GM19468 (cell line): ENCODE data around the gene COPS8.

ENCODE experiments used
- ATAC-seq: cut with Tn5 transposase; IDR thresholded peaks from one replicate; pipeline ENCODE4 v1.9.1; 2021; ENCODE audit warnings: mild to moderate bottlenecking, moderate library complexity, moderate number of reproducible peaks; ENCODE audit not compliant: unreplicated experiment; ENCODE audit errors: extremely low read depth

COPS8 gene

DNA sequence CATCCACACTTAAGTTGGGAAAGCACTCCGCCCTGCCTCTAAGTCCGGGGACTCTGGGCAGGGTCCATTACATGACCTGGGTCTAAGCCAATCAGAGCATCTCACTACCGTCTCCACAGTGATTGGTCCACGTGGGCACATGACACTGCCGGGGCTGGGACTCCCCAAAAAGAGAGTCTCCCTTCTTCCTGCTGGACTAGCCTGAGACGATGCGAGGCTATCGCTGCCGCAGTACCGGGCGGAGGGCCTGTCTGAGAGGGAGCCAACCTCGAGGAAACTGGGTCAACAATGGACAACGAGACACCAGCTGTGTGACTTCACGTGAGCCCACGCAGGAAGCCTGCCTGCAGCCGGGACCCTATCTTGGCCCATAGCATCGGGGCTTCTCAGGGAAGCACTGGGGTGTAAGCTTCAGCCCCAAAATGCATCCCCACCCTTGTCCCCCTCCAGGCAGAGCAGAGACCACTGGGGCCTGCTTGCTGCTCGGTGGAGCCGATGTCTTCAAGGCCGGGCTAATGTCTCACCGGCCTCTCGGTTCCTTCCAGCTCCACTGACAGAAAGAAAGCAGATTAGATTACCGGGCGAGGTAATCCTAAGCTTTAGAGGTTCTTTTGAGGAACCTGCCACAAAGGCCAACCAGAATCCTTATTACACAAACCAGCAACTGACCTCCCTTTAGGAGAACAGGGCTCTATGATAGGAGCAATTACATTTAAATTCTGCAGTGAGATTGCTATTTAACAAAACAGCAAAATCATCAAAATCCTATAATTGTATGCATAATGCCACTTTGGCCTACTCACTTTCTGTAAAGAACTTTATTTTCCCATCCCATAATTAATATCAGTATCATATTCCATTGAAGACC is 21.3 kb upstream of the COPS8 start:
- no peak for ATAC-seq

DNA sequence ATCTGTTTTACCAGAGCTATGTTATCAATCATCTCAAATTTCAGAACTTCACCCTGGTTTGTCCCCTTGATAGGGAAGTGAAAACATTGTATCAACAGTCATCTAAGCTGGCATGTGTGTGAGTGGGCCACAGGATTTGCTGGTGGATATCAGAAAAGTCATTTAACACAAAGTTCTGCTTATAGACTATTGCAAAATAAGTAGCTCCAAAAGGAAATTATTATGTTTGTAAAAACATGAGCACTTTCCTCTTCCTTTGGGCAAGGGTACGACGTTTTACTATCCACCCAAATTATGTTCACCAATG is 20.7 kb upstream of the COPS8 start:
- no peak for ATAC-seq

DNA sequence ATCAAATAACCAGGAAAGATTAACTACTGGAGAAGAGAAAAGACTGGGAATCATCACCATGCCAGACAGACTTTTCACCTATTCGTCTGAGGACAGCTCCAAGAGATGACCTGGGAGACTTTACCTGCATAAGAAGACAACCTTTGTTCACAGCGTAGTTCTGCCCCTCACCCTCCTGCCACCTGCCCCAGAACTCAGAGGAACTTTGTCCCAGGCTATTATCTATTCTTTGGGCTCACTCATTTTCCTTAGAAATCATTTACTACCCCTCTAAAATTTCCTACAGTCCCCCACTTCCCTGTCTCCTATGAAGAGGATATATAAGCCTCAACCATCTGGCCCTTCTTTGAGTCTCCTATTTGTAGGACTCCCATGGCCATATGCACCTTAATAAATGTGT is 19.3 kb upstream of the COPS8 start:
- no peak for ATAC-seq

DNA sequence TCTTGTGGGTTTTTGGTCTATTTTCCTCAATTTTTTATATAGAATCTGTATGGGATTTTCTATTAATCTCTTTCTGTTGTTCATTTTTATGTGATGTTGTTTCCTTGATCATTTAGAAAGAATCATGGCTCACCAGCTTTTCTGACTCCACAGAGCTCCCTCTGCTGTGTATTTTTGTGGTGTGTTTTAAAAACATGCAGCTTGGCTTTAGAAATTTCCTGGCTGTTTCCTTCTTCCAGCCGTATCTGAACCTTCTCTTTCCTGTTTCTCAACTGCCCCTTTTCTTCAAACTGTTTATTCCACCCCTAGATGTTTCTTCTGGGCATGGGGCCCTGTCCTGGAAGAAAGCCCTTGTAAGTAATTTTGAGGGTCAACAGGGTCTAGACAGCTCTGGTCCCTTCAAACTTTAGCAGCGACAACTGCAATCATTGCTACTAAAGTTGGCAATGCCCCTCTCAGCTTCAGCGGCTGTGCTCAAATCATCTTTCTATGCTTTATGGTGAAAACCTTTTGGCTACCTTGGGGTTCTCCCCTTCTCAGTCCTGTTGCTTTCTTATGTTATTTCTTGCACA is 17.6 kb upstream of the COPS8 start:
- ATAC-seq: no peak

DNA sequence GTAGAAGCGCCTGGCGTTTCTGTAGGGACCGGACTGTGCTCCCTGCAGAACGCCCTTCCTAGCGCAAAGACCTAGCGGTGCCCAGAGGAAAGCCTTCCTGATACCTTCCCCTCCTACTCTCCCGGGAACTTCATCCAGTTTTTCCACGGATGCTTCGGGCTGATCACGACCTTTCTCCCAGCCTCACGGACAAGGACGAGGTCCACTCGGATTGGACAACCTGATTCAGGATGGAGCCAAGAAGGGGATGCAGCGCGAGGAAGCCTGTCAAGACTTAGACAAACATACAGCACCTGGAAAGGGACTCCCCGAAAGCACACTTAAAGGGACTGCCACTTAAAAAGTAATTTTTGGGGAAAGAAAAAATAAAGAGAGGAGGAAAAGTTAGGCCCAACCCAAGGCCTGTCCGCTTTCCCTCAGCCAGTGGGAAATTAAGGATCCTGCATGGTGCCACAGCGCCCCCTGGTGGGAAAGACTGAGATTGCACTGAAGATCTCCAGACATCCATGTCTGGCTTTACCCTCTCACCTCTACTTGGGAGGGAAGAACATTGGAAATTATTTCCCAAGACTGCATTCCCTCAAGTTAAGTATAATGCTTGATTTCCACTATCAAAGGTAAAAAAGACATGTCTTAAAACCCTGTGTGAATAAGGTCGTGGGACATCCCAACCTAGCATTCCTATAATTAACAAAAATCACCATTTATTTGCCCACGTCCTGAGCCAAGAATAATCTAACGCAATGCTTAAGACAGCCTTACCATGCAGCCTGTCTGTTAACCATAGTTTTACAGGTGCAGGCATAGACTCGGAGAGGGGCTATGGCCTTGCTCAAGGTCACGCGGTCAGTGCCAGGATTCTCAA is 13.4 kb upstream of the COPS8 start:
- ATAC-seq: no peak

DNA sequence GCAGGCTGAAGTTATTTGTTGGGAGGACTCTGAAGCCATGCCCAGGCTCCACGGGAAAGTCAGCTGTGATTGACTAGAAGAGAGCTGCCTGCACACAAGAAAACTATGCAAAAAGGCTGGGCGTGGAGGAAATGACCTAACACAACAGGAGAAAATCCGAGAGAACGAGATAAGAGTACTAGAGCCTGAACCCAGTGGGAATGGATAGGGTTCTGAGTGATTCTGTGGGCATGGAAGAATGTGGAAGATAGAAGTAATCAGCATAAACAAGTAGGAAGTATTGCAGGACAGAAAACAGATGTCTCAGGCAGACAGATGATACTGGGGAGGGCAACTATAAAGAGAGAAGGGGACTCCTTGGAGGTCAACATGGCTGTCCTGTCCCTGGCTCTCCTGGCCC is 12.1 kb upstream of the COPS8 start:
- ATAC-seq: no peak

DNA sequence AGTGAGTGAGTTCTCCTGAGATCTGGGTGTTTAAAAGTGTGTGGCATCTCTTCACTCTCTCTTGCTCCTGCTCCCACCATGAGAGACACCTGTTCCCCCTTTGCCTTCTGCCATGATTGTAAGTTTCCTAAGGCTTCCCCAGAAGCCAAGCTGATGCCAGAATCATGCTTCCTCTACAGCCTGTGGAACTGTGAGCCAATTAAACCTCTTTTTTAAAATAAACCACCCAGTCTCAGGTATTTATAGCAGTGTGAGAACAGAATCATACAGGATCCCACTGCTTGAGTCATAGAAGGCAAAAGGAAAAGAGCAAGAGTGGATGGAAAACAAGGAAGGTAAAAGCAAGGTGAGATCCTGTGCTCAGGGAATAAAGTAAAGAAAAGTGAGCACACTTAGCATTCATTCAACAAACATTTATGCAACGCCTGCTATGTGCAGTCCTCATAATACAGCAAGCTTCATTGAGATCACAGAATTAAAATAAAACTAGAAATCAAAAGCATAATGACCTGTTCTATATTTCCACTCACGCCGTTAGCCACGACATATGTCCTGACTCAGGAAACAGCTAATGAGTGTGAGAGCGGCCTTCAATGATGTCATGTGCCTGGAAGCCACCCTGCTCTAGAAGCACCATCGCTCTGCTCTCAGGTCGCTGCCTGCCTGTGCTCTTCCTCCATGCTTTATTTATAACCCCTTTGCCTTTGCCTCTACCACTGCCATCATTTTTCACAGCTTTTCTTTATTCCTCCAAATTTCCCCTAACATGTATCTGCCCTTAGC is 11.3 kb upstream of the COPS8 start:
- no peak for ATAC-seq

DNA sequence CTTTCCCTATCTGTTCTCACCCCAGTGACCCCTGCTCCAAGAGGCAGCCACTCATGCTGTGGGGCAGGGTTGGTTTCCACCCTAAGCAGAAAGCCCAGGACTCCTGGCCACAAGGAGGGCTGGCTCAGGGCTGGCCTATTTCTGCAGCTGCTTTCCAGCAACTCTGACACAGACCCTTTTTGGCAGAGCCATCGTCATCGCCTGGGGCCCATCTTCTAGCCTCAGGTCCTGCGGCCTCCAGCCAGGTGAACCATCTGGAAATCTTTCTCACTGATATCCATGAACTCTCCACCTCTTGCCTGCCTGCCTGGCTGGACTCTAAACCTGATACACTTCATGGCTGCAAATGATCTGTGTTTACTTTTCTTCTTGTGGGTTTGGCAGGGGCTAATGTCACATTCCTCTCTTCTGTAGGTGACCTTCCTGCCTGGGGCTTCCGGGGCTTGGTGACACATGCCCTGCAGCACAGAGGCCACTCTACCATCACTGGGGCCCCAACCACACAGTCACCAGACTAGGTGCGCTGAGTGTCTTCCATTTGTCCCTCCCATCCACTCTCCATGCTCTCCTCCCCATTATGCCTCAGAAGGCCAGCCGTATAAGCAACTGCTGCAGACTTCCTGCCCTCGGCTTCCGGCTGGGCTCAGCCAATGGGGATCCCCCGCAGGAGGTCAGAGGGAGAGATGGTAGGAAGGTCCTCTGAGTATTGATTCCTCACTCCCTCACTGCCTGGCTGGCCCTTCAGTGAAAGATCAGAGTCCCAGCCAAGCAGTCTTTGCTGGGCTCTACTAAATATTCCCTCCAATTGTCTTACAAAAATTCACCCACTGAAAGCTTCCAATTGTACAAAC is 9.7 kb upstream of the COPS8 start:
- no peak for ATAC-seq

DNA sequence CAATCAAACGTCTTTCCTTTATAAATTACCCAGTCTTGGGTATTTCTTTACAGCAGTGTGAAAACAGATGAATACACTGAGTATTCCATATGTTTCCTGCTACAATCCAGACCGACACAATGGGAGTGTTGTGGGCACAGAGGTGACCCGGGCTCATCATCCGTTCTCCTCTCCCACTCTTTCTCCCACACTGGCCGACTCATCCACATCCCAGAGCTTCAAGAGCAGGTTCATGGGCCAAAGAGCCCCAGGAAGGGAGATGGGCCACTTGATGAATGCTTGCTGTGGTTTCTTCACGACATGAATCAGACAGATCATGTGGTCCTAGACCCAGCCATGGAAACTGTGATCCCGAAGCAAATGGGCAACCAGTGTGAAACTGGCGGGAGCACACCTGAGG is 4.1 kb upstream of the COPS8 start:
- no peak for ATAC-seq

DNA sequence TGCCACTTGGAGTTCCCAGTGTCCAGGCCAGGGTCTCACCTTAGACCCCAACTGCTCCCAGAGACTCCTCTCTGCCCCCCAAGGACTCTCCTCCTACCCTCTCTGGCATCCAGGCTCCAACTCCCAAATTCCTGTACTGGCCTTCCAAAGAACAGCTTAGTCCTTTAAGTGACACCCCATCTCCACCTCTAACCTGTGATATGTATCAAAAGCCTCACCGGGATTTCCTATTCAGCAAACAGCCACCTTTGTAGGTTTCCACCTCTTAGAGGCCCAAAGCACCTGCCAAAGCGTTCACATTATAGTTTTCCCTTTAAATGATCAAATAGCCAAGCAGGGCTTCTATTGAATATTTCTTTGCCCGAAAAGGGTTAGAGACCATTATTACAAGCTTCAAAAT is 2.7 kb upstream of the COPS8 start:
- ATAC-seq: no peak

DNA sequence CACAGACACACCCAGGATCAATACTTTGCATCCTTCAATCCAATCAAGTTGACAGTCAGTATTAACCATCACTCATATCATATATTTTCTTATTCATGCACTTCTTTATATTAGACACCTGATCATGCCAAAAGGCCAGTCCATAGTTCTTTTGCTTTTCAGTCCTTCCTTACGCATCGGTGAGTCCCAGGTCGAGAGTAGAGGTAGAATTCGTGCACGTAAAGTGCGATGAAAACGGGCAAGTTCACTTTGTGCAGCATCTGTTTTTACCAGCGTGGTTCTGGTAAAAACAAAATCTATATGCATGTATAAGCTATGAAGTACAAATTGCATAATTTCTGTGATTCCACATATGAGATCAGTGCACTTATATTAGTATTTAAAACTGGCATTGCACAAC is 1.2 kb upstream of the COPS8 start:
- no peak for ATAC-seq

DNA sequence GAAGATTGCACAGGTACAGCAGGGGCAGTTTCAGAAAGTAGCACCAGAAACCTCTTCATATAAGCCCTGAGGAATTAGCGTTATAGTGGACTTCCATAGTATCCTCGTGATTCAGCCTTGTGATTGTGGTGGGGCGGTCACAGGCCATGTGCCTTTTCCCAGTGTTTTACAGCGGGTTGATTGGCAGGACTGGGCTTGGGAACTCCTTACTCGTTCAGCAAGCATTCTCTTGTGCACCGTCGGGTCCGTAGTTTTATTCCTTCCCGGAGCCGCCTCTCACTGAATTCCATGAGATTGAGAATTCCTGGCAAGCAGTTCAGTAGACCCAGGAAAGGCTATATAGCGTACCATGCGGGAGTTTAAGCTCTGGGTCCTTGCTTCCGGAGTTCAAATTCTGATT is 5.2 kb downstream of the COPS8 start:
- no peak for ATAC-seq

DNA sequence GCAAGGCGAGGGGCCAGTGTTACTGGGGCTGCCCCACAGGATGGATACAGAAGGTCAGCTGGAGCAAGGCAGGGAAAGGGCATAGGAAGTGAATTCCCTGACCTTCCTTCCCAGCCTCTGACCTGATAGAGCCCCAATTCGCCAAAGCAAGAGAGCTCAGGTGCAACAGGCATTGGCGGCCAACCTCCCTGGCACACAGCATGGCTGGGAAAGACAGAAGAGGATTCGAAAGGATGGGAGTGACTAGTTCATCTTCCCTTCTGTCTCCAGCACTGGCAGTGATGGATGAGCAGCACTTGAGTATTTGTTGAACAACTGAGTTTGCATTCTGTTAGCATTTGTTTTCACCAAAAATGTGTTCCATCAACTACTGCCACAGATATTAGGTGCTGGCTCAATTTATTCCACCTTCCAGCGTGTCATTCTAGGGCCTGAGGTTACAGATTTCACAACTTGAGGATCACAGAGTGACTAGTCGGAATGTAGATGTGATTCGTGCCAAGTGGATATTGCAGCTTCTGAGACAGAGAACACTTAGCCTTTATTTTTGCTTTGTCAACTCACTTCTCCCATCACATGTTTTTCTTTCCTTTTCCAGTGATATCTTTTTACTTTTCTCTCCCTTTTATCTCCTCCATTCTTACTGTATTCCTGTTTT is 6.2 kb downstream of the COPS8 start:
- ATAC-seq: no peak

DNA sequence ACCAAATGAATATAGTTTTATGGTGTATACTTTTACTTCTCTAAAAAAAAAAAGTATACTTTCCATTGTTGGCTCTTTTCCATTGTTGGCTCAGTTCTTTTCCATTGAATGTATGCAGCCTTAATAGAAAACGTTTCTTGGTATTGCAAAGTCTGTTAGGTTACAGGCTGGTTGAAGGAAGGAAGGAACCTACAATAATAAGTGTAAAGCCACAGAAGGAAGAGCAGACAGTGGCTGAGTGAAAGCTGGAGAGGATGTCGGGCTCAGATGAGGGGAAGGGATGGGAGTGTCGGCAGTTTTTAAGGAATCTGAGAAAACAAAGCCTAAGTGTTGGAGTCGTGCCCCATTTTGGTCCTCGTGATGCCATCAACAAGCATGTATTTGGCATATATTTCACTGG is 6.8 kb downstream of the COPS8 start:
- ATAC-seq: no peak

DNA sequence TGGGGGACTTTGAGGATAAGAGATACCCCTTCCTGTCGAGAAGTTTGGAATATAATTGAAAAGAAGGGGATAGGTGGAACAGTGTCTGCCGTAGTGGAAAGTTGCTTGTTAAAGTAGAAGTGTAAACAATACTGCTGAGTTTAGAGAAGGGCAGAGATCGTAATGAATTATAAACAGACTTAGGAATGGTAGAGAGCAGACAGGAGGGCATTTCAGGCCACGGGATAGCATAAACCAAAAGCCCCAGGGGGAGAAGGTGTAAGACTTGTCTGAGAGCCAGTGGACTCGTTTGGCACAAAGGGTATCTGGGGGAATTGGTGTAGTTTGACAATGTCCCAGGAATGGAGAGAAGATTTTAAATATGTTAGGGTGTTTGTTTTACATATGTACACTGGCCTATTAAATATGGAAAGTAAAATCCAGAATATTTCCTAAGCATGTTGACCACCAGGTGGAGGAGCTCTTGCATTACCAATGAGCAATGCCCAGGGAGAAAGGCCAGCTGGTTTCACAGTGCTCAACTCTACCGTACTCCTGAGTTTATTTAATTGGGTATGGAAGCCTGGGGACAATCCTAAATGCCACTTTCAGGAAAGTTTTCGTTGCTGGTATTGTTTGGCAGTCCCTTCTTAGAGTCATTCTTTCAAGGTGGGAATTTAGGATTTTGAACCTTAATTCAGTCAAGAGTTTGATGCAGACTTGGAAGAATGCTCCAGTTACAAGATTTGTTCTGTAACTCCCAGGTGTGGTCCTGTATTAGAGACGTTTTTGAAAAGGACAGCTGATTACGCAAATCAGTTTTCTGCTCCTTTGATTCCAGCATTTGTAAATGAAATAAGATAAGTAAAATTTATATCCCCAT is 7.5 kb downstream of the COPS8 start:
- no peak for ATAC-seq

DNA sequence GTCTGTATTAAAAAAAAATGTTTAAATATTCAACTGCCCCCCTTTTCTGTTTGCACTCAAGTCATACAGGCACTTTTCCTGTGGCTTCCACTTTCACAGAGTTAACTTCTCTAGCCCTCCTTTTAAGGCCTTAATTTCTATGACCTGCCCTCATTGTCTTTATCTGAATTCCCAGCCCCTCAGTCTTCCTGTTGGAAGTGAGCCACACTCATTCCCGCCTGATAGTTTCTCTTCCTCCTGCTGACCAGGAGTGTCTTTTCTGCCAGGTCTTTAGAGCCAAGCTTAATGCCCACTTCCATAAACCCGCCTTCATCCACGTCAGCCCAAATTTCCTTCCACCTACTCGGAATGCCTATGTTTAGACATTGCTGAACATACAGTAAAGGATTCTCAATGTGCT is 10.5 kb downstream of the COPS8 start:
- no peak for ATAC-seq

DNA sequence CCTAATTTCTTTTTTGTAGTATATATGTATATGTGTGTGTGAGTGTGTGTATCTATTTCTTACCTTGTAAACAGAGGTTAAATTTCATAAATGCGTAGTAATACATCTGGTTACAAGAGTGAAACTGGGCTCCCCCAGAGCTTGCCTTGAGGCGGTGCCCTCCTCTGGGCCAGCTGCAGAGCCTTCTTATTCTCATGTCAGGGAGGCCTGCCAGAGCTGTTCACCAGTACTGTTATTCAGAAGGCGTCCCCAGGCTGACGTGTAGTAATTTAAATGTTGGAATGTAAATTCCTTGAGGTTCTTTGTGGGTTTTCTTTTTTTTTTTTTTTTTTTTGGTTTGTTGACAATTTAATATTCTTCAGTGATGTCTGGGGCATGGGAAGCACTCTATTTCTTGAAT is 11.2 kb downstream of the COPS8 start:
- no peak for ATAC-seq

DNA sequence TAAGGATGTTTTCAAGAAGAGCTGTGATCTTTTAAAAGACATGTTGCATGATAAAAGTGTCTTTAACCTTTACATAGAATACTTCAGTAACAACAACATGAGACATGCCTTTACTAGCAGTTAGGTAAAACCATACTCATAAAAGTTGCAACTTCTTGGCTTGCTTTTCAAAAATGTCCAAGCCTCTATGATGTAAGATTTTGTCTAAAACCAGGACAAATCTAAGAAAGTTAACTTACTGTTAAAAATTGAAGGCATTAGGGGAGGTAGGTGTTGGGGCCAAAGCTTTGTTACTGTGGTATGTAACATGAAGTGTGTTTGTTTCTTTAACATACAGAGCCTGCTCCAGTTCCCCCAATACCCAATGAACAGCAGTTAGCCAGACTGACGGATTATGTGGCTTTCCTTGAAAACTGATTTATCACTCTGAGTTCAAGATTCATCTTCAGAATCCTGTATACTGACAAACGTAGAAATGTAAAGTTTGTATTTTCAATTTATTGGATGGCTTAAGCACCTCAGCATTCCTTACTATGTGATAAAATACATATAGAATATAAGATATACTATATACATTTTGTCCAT is 11.7 kb downstream of the COPS8 start:
- no peak for ATAC-seq
